Measurements from ENCODE around the gene PMS2. TPM values are rescaled to one million over a fixed set of nuclear protein-coding genes. Genes with fewer than 3 reads are reported as not detected.

The PMS2 gene
- total and polyA plus RNA-seq, 9 of the 15 experiments (the other 6 are each of a cell fraction or from before 2014, with no cell fraction given): 4.9 to 27.6 (median 16.5) TPM

GRCh38 chr7:6056616-6057015 lies 47.8 kb upstream of the PMS2 start (continued):
- TF ChIP-seq TRIM25 (IDR thresholded peaks at IDR 0.05; ENCODE audit: borderline replicate concordance) (no peak), NRF1 (conservative IDR thresholded peaks at IDR 0.05 in 1 of 2, IDR thresholded peaks at IDR 0.05 in 1 of 2) (no peak), FOXM1 (IDR thresholded peaks at IDR 0.05; ENCODE audit: low read depth) (peak; percentile 92), FOXM1 (CRISPR knock-in tag; IDR thresholded peaks at IDR 0.05; ENCODE audit: low read depth) (no peak), JUN (IDR thresholded peaks at IDR 0.05; ENCODE audit: borderline replicate concordance, low read depth, low read length) (0 out of 2 replicates have a peak, but pooled peaks have one; percentile 9), JUN (CRISPR knock-in tag; IDR thresholded peaks at IDR 0.05; ENCODE audit: borderline replicate concordance) (no peak), CCNT2 (IDR thresholded peaks at IDR 0.05; ENCODE audit: borderline replicate concordance, extremely low read depth, insufficient read length, low read depth, low read length) (peak; percentile 76), ZKSCAN8 (CRISPR knock-in tag; IDR thresholded peaks at IDR 0.05) (0 out of 2 replicates have a peak, but pooled peaks have one; percentile 29), CREBBP (IDR thresholded peaks at IDR 0.05; ENCODE audit: low read depth, low read length) (no peak), NCOA2 (IDR thresholded peaks at IDR 0.05; ENCODE audit: partially characterized antibody in 2 of 2) (peak in 1 of 2 experiments; percentile 48), ARID4B (CRISPR knock-in tag; IDR thresholded peaks at IDR 0.05) (no peak), HDGF (IDR thresholded peaks at IDR 0.05) (no peak), ZBTB7A (IDR thresholded peaks at IDR 0.05; ENCODE audit: borderline replicate concordance, control insufficient read depth, low read depth, low read length) (no peak), PML (IDR thresholded peaks at IDR 0.05; ENCODE audit: low read length) (peak; percentile 97), NR0B1 (IDR thresholded peaks at IDR 0.05; ENCODE audit: partially characterized antibody) (no peak), ZNF766 (CRISPR knock-in tag; conservative IDR thresholded peaks at IDR 0.05) (peak; percentile 62; the same call in 1 of the 2 replicates)
